Measurements from ENCODE around the gene MYPN. TPM values are rescaled to one million over a fixed set of nuclear protein-coding genes. Genes with fewer than 3 reads are reported as not detected.

The MYPN gene
- total RNA-seq, 2 donors from 2014 or later, result 0.07 to 0.27 TPM

DNA sequence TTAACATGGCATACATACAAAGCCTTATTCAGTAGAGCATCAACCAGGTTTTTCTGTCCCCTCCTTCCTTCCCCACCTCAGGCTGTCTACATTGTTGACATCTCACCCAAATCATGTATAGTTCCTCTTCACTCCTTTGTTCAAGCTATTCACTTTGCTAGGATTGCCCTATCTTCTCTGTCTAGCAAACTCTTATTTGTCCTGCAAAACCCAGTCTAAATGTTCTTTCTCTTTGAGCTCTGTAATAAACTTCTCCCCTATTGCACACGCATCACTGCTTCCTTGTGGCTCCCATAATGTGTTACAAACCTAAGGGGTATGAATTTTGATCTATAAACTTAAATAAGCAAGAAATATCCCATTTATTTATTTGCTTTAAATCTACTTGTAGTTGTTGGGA lies 36.8 kb downstream of the MYPN start:
- Histone ChIP-seq H3K27me3 (no peaks in the 10 kb centered on the region), H3K9me3 (no peaks in the 10 kb centered on the region), H3K27ac (no peak overlapping the region), H3K4me1 (no peaks in the 10 kb centered on the region), H3K4me3 (no peak overlapping the region), H3K36me3 (no peaks in the 10 kb centered on the region), H3K9ac (ENCODE audit: low read depth in 2 of 2, low read length in 2 of 2) (no peak overlapping the region)
- intact Hi-C loops (cut with DNase I), result no loop called here
- no peak for DNase-seq
- TF ChIP-seq, protein P1, sequence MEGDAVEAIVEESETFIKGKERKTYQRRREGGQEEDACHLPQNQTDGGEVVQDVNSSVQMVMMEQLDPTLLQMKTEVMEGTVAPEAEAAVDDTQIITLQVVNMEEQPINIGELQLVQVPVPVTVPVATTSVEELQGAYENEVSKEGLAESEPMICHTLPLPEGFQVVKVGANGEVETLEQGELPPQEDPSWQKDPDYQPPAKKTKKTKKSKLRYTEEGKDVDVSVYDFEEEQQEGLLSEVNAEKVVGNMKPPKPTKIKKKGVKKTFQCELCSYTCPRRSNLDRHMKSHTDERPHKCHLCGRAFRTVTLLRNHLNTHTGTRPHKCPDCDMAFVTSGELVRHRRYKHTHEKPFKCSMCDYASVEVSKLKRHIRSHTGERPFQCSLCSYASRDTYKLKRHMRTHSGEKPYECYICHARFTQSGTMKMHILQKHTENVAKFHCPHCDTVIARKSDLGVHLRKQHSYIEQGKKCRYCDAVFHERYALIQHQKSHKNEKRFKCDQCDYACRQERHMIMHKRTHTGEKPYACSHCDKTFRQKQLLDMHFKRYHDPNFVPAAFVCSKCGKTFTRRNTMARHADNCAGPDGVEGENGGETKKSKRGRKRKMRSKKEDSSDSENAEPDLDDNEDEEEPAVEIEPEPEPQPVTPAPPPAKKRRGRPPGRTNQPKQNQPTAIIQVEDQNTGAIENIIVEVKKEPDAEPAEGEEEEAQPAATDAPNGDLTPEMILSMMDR (IDR thresholded peaks at IDR 0.05), result no peak

GRCh38 chr10:68151453-68151852 lies 42.2 kb downstream of the MYPN start:
- H3K36me3 ChIP-seq, result no peaks in the 10 kb centered on the region
- TF ChIP-seq, protein P1 (IDR thresholded peaks at IDR 0.05), result no peak
- H3K9me3 ChIP-seq, result no peaks in the 10 kb centered on the region
- H3K27ac ChIP-seq, result no peak overlapping the region
- intact Hi-C loops (cut with DNase I), result no loop called here
- H3K9ac ChIP-seq (ENCODE audit: low read depth in 2 of 2, low read length in 2 of 2), result no peak overlapping the region
- no peak for DNase-seq
- H3K4me3 ChIP-seq, result no peak overlapping the region
- no peaks in the 10 kb centered on the region for H3K27me3 ChIP-seq
- H3K4me1 ChIP-seq, result no peaks in the 10 kb centered on the region

- no peak overlapping the region for H3K4me3 ChIP-seq
- intact Hi-C loops (cut with DNase I), result no loop called here
- H3K4me1 ChIP-seq, result no peaks in the 10 kb centered on the region
- TF ChIP-seq, protein P1 (IDR thresholded peaks at IDR 0.05), result no peak
- H3K9ac ChIP-seq (ENCODE audit: low read depth in 2 of 2, low read length in 2 of 2), result no peak overlapping the region
- no peaks in the 10 kb centered on the region for H3K36me3 ChIP-seq
- DNase-seq, result peak; percentile 32
- no peak overlapping the region for H3K27ac ChIP-seq
- H3K9me3 ChIP-seq, result no peaks in the 10 kb centered on the region
- H3K27me3 ChIP-seq, result no peaks in the 10 kb centered on the region
These were observed 44.4 kb downstream of the MYPN start for GRCh38 chr10:68153473-68154210.

GRCh38 chr10:68154211-68154497 lies 44.9 kb downstream of the MYPN start:
- H3K36me3 ChIP-seq, result no peaks in the 10 kb centered on the region
- intact Hi-C loops (cut with DNase I), result no loop called here
- no peak overlapping the region for H3K4me3 ChIP-seq
- no peak overlapping the region for H3K9ac ChIP-seq (ENCODE audit: low read depth in 2 of 2, low read length in 2 of 2)
- H3K4me1 ChIP-seq, result no peaks in the 10 kb centered on the region
- TF ChIP-seq, protein P1 (IDR thresholded peaks at IDR 0.05), result no peak
- no peaks in the 10 kb centered on the region for H3K27me3 ChIP-seq
- no peak overlapping the region for H3K27ac ChIP-seq
- peak; percentile 24 for DNase-seq
- H3K9me3 ChIP-seq, result no peaks in the 10 kb centered on the region

- intact Hi-C loops (cut with DNase I), result loop anchor here (2.0 kb wide), 2 partner anchors 75 to 299 kb away; no protein-coding TSS in a partner anchor
- H3K27ac ChIP-seq, result no peak overlapping the region
- no peak overlapping the region for H3K4me3 ChIP-seq
- no peaks in the 10 kb centered on the region for H3K36me3 ChIP-seq
- no peak for DNase-seq
- no peaks in the 10 kb centered on the region for H3K9me3 ChIP-seq
- H3K4me1 ChIP-seq, result no peaks in the 10 kb centered on the region
- TF ChIP-seq, protein P1 (IDR thresholded peaks at IDR 0.05), result no peak
- no peaks in the 10 kb centered on the region for H3K27me3 ChIP-seq
- no peak overlapping the region for H3K9ac ChIP-seq (ENCODE audit: low read depth in 2 of 2, low read length in 2 of 2)
These were observed 46.4 kb downstream of the MYPN start for GRCh38 chr10:68155615-68156210.

All from colonic mucosa (tissue), 4 donors.